SK-N-SH (cell line): ENCODE data around the gene MINDY4. TPM values are rescaled to one million over a fixed set of nuclear protein-coding genes. Genes with fewer than 3 reads are reported as not detected.

Experiments
- CTCF ChIA-PET: fragments of 300-600, 350-600 bp; formaldehyde crosslinking; extraction: SDS; loops from one replicate; lab custom pipeline; 2021; lab: Yijun Ruan, JAX
- POLR2A ChIA-PET: fragments of 350-600 bp; sonication (Branson Sonifier 250); formaldehyde crosslinking; extraction: SDS; loops from one replicate; lab custom pipeline; 2020; ENCODE audit warnings: antibody characterized with exemption, inconsistent platforms; lab: Yijun Ruan, JAX
- DNase-seq: peaks from one replicate; pipeline ENCODE4 v3.0.0; 2012
- H2AFZ ChIP-seq: fragments of 200-600 bp; sonication (generic); 2 replicates; pipeline ENCODE4 v1.8.1; 2016; ENCODE audit warnings: antibody characterized with exemption, mild to moderate bottlenecking, low read depth
- H3F3A ChIP-seq: fragments of 200-600 bp; sonication (generic); replicated peaks from 2 replicates; pipeline ENCODE3; 2016; ENCODE audit warnings: antibody characterized with exemption, mild to moderate bottlenecking; ENCODE audit not compliant: insufficient read depth
- H3K27ac ChIP-seq, 2 experiments: fragments of 200-500 bp in 1 of 2; fragments of 200-600 bp in 1 of 2; sonication (Bioruptor generic) in 1 of 2; sonication (generic), shearing (Covaris generic) in 1 of 2; 2 replicates each; pipeline versions ENCODE4 v1.5.1 to v1.6.1; 2014 to 2016; ENCODE audit warnings: low read depth in 2 of 2, inconsistent platforms in 1 of 2, low read length in 1 of 2, mild to moderate bottlenecking in 1 of 2, mixed read lengths in 1 of 2
- H3K27me3 ChIP-seq: fragments of 200-600 bp; sonication (generic), shearing (Covaris generic); 2 replicates; pipeline ENCODE4 v1.6.1; 2016; ENCODE audit warnings: mixed run types; ENCODE audit not compliant: insufficient read depth
- H3K36me3 ChIP-seq, 2 experiments: fragments of 200-500 bp in 1 of 2; fragments of 200-600 bp in 1 of 2; sonication (Bioruptor generic) in 1 of 2; sonication (generic) in 1 of 2; replicated peaks in 1 of 2; 2 replicates each; pipeline versions ENCODE3 to v1.5.1; 2014 to 2016; ENCODE audit warnings: low read length in 1 of 2, mild to moderate bottlenecking in 1 of 2; ENCODE audit not compliant: insufficient read depth in 2 of 2, control insufficient read depth in 1 of 2
- H3K4me1 ChIP-seq, 2 experiments: fragments of 200-500 bp in 1 of 2; fragments of 200-600 bp in 1 of 2; sonication (Bioruptor generic) in 1 of 2; sonication (generic), shearing (Covaris generic) in 1 of 2; 2 replicates each; pipeline versions ENCODE4 v1.5.1 to v1.6.1; 2014 to 2016; ENCODE audit warnings: low read depth in 1 of 2, low read length in 1 of 2, mixed run types in 1 of 2; ENCODE audit not compliant: insufficient read depth in 2 of 2, control insufficient read depth in 1 of 2
- H3K4me2 ChIP-seq: fragments of 200-600 bp; sonication (generic), shearing (Covaris generic); 2 replicates; pipeline ENCODE4 v1.6.1; 2017; ENCODE audit warnings: mixed run types
- H3K4me3 ChIP-seq, 2 experiments: fragments of 200-500 bp in 1 of 2; fragments of 200-600 bp in 1 of 2; sonication (Bioruptor generic) in 1 of 2; sonication (generic), shearing (Covaris generic) in 1 of 2; 2 replicates each; pipeline versions ENCODE4 v1.5.1 to v1.8.1; 2014 to 2016; ENCODE audit warnings: low read depth in 2 of 2, inconsistent platforms in 1 of 2, low read length in 1 of 2, mild to moderate bottlenecking in 1 of 2, mixed read lengths in 1 of 2, moderate library complexity in 1 of 2
- H3K79me2 ChIP-seq: fragments of 200-600 bp; sonication (generic); 2 replicates; pipeline ENCODE4 v1.8.1; 2017; ENCODE audit warnings: mild to moderate bottlenecking; ENCODE audit not compliant: insufficient read depth
- H3K9ac ChIP-seq: fragments of 200-600 bp; sonication (generic); 2 replicates; pipeline ENCODE4 v1.6.1; 2017; ENCODE audit warnings: mixed run types
- H3K9me2 ChIP-seq: fragments of 200-600 bp; sonication (generic); 2 replicates; pipeline ENCODE4 v1.6.1; 2017; ENCODE audit warnings: mixed run types
- H3K9me3 ChIP-seq: fragments of 200-600 bp; sonication (generic); 2 replicates; pipeline ENCODE4 v1.6.1; 2017; ENCODE audit warnings: mixed run types, mild to moderate bottlenecking, moderate library complexity
- H4K20me1 ChIP-seq: fragments of 200-600 bp; sonication (generic); 2 replicates; pipeline ENCODE4 v1.6.1; 2017; ENCODE audit warnings: mild to moderate bottlenecking, mixed run types; ENCODE audit not compliant: insufficient read depth
- GABPA ChIP-seq: IDR thresholded peaks from 2 replicates; pipeline ENCODE4 v1.4.0; 2012; ENCODE audit warnings: low read depth, mild to moderate bottlenecking
- RCOR1 ChIP-seq: fragments of 150-350 bp; IDR thresholded peaks from 2 replicates; pipeline ENCODE4 v1.6.1; 2017; ENCODE audit warnings: antibody characterized with exemption, low read length
- RFX5 ChIP-seq: IDR thresholded peaks from 2 replicates; pipeline ENCODE4 v1.6.1; 2012; ENCODE audit warnings: mild to moderate bottlenecking, improper control_type of control experiment, low read length
- RXRA ChIP-seq: IDR thresholded peaks from 2 replicates; pipeline ENCODE4 v1.4.0; 2012; ENCODE audit warnings: low read depth, mild to moderate bottlenecking, borderline replicate concordance
- TEAD4 ChIP-seq: IDR thresholded peaks from 2 replicates; pipeline ENCODE4 v1.4.0; 2012; ENCODE audit warnings: mild to moderate bottlenecking, borderline replicate concordance; ENCODE audit not compliant: insufficient read depth
- USF2 ChIP-seq: fragments of 150-350 bp; IDR thresholded peaks from 2 replicates; pipeline ENCODE4 v1.6.1; 2017; ENCODE audit warnings: antibody characterized with exemption, low read length, low read depth, borderline replicate concordance
- YY1 ChIP-seq: IDR thresholded peaks from 2 replicates; pipeline ENCODE4 v1.4.0; 2012; ENCODE audit warnings: low read depth, mild to moderate bottlenecking
- WGBS: methylation state at CpG from one replicate; pipeline ENCODE4 v1.1.6; 2017; ENCODE audit warnings: low lambda C conversion rate; 5-methylcytosine and 5-hydroxymethylcytosine counted together
- polyA plus RNA-seq, 3 experiments: library from polyadenylated mRNA; depleted of rRNA; stranded (reverse); fragments of >200 nt; gene quantifications; 2 replicates each; pipeline ENCODE4 v1.2.3, GENCODE V29; 2012
- TF ChIP-seq, protein P1 (sequence below): IDR thresholded peaks from 2 replicates; pipeline ENCODE4 v1.4.0; 2012; ENCODE audit warnings: low read depth, borderline replicate concordance
- TF ChIP-seq, protein P2 (sequence below): IDR thresholded peaks from 2 replicates; pipeline ENCODE4 v1.6.1; 2012; ENCODE audit warnings: mild to moderate bottlenecking, low read depth, low read length, moderate library complexity

The MINDY4 gene
- polyA plus RNA-seq, 1 of the 3 experiments (the other 2 are of a cell fraction): 1.8 TPM

DNA sequence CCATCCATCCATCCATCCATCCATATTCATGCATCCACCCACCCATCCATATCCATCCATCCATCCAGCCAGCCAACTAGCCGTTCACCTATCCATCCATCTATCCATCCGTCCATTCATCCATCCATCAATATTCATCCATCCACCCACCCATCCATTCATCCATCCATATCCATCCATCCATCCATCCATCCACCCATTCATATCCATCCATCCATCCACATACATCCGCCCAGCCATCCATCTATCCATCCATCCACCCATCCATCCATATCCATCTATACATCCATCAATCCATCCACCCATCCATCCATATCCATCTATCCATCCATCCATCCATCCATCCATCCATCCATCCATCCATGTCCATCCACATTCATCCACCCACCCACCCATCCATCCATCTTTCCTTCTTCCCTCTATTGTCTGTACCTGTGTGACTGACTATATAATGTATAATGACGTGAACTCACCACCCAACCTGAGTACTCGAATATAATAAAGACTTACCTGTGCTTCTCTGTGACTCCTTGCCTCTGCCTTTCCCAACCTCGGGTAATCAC lies 16.8 kb upstream of the MINDY4 start:
- ChIA-PET POLR2A (no interaction called here), CTCF (interaction anchor here (0.6 to 6.1 kb wide), 4 partner anchors 9 to 169 kb away, joined by 3 to 64 read pairs (median 4); no protein-coding TSS in a partner anchor)
- no peaks in the 10 kb centered on the region for H3K79me2 ChIP-seq
- no peak overlapping the region for H3K4me2 ChIP-seq
- 68% methylated on average over 6 of the region's 6 CpGs for WGBS
- no peak overlapping the region for H3K4me3 ChIP-seq
- no peaks in the 10 kb centered on the region for H3K36me3 ChIP-seq
- TF ChIP-seq USF2 (no peak), RXRA (no peak), RCOR1 (no peak), TEAD4 (no peak), YY1 (no peak), GABPA (no peak), RFX5 (no peak)
- TF ChIP-seq, protein P1, sequence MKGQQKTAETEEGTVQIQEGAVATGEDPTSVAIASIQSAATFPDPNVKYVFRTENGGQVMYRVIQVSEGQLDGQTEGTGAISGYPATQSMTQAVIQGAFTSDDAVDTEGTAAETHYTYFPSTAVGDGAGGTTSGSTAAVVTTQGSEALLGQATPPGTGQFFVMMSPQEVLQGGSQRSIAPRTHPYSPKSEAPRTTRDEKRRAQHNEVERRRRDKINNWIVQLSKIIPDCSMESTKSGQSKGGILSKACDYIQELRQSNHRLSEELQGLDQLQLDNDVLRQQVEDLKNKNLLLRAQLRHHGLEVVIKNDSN: no peak
- TF ChIP-seq, protein P2, sequence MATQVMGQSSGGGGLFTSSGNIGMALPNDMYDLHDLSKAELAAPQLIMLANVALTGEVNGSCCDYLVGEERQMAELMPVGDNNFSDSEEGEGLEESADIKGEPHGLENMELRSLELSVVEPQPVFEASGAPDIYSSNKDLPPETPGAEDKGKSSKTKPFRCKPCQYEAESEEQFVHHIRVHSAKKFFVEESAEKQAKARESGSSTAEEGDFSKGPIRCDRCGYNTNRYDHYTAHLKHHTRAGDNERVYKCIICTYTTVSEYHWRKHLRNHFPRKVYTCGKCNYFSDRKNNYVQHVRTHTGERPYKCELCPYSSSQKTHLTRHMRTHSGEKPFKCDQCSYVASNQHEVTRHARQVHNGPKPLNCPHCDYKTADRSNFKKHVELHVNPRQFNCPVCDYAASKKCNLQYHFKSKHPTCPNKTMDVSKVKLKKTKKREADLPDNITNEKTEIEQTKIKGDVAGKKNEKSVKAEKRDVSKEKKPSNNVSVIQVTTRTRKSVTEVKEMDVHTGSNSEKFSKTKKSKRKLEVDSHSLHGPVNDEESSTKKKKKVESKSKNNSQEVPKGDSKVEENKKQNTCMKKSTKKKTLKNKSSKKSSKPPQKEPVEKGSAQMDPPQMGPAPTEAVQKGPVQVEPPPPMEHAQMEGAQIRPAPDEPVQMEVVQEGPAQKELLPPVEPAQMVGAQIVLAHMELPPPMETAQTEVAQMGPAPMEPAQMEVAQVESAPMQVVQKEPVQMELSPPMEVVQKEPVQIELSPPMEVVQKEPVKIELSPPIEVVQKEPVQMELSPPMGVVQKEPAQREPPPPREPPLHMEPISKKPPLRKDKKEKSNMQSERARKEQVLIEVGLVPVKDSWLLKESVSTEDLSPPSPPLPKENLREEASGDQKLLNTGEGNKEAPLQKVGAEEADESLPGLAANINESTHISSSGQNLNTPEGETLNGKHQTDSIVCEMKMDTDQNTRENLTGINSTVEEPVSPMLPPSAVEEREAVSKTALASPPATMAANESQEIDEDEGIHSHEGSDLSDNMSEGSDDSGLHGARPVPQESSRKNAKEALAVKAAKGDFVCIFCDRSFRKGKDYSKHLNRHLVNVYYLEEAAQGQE: no peak
- no peak overlapping the region for H2AFZ ChIP-seq
- H3K27me3 ChIP-seq: peaks cover 15% of the 10 kb centered on the region
- no peaks in the 10 kb centered on the region for H3K9me3 ChIP-seq
- no peaks in the 10 kb centered on the region for H3K9me2 ChIP-seq
- no peak overlapping the region for H3K27ac ChIP-seq
- no peak overlapping the region for H3K9ac ChIP-seq
- peaks cover 0 to 31% of the 10 kb centered on the region in 2 experiments; a peak in 2 of 4 replicates for H3K4me1 ChIP-seq
- H4K20me1 ChIP-seq: no peaks in the 10 kb centered on the region
- H3F3A ChIP-seq: no peaks in the 10 kb centered on the region
- no peak for DNase-seq
